Right cardiac atrium (tissue), 5 donors: ENCODE measurements around the gene KIF5B. TPM values are rescaled to one million over a fixed set of nuclear protein-coding genes. Genes with fewer than 3 reads are reported as not detected.
"Not testable (repeated sequence)": the region's sequence is repeated elsewhere in the genome, so short reads cannot be mapped to it uniquely, and the experiment has no call there.

ENCODE experiments used
- ATAC-seq, 2 donors: fragments of 200-7000 bp; cut with Tn5 transposase; one replicate each; pipeline versions ENCODE4 v1.8.0 to v1.9.1; 2020; ENCODE audit warnings: moderate library complexity in 2 of 2, mild to moderate bottlenecking in 1 of 2
- DNase-seq, 3 donors: peaks; one replicate each; pipeline ENCODE4 v3.0.0-alpha.2; 2020
- H3K27ac ChIP-seq: one replicate; pipeline ENCODE4 v1.5.1; 2013; ENCODE audit warnings: mild to moderate bottlenecking, low read length, control low read depth, moderate library complexity
- H3K27me3 ChIP-seq: one replicate; pipeline ENCODE4 v1.6.1; 2013; ENCODE audit not compliant: control insufficient read depth, insufficient read depth
- H3K4me1 ChIP-seq: one replicate; pipeline ENCODE4 v1.6.1; 2013; ENCODE audit warnings: low read length; ENCODE audit not compliant: control insufficient read depth, insufficient read depth
- H3K4me3 ChIP-seq: one replicate; pipeline ENCODE4 v1.5.1; 2013; ENCODE audit warnings: low read length, control low read depth
- H3K9me3 ChIP-seq: one replicate; pipeline ENCODE4 v1.6.1; 2013; ENCODE audit warnings: low read length; ENCODE audit not compliant: control insufficient read depth
- WGBS: extraction: QIAGEN DNeasy Blood & Tissue Kit; methylation state at CpG from one replicate; pipeline ENCODE4 v1.1.7; 2013; 5-methylcytosine and 5-hydroxymethylcytosine counted together
- intact Hi-C, 4 donors: fragments of 100-400 bp; cut with DNase I; formaldehyde crosslinking; loops; one replicate each; pipeline versions ENCODE4 v1.11.0 to v1.14.0; 2022 to 2023
- polyA plus RNA-seq: library from polyadenylated mRNA; stranded (reverse); fragments of 200-250 nt; gene quantifications from one replicate; pipeline ENCODE4 v1.2.3, GENCODE V29; 2013
- total RNA-seq, 4 donors: library from RNA; stranded (reverse); fragmentation: NEBNext Ultra II Directional; extraction: Animal tissue kit (Norgen Biotek cat#: 25700); gene quantifications; one replicate each; pipeline ENCODE4 v1.2.1, GENCODE V29; 2021
- donor health status: healthy with polysubstance abuse.
- donor health status: DM: no; HTN: yes; CAD: no.
- donor health status: DM: no; HTN: no; CAD: no.
- donor health status: DM: no; HTN: yes; CAD: no; lungs with severe emphysema.
- donor health status: DM: yes; HTN: yes; CAD: no.

Gene KIF5B
- total and polyA plus RNA-seq, 5 donors, result 60.3 to 169 (median 136) TPM

DNA sequence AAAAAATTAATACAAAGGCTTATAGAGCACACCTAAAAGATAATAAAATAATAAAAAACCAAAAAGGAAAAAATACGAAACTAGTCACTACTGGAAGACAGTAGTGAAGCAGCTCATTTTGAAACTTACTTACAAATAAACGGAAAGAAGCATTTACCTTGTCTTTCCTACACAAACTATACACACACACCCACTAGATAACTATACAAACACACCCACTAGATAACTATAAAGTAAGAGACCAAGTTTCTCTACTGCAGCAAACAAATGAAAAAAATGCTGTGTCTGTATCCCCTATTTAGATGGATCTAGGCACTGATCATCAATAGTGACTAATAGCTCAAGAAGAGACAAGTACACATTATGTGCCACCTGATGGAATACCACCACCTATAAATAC is 49.2 kb downstream of the KIF5B start:
- intact Hi-C loops, result loop anchor here in 1 of 4 donors (5.0 kb wide), 1 partner anchor 145 kb away; no protein-coding TSS in a partner anchor
- Histone ChIP-seq H3K27ac (no peak overlapping the region), H3K4me1 (peaks cover 5% of the 10 kb centered on the region), H3K27me3 (no peaks in the 10 kb centered on the region), H3K9me3 (no peaks in the 10 kb centered on the region), H3K4me3 (no peak overlapping the region)
- WGBS, result 90% methylated on average over 2 of the region's 2 CpGs
- DNase-seq, result no peak
- ATAC-seq, result no peak

DNA sequence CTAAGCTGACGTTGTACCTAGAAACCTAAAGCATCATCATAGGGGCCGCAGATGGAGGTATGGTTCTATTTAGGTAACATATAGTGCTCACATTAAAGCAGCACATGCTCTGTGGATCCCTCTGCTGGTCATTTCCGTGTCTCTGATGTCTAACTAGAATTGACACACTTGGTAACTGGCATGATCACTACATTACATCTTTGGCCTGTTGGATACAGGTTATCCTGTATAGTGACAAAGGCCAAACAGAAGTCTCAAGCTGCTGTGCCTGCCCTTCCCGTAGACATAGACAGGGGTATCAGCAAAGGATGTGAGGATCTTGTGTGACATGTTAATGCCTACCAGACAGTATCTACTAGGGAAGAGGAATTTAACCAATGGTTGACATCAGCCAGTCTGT is 51.2 kb downstream of the KIF5B start:
- H3K4me3 ChIP-seq, result no peak overlapping the region
- H3K9me3 ChIP-seq, result no peaks in the 10 kb centered on the region
- no peak overlapping the region for H3K27ac ChIP-seq
- no peaks in the 10 kb centered on the region for H3K27me3 ChIP-seq
- H3K4me1 ChIP-seq, result peaks cover 5% of the 10 kb centered on the region
- DNase-seq (peak in 1 of 3 donors; percentile 47), ATAC-seq (peak; percentile 42 to 61)
- intact Hi-C loops, result loop anchor here in 1 of 4 donors (5.0 kb wide), 1 partner anchor 143 kb away; no protein-coding TSS in a partner anchor
- 57% methylated on average over 4 of the region's 4 CpGs for WGBS

DNA sequence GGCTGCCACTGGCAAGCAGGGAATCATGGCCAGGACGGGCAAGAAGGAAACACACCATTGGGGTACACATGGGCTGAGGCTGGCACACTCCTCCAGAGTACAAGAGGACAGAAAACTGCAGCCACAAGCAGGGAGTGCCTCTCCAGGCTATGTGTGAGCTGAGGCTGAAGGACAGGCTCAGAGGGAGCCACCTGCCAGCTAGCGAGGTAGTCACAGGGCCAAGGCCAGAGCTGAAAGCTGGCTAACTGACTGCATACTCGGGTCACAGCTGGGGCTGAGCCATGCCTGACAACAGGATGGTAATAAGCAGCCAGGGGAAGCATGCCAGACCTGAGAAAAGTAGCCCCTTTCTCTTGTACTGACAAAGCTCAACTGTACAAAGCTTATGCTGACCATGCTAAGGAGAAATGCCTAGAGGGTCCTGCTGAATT is 52.0 kb downstream of the KIF5B start:
- Histone ChIP-seq H3K27me3 (no peaks in the 10 kb centered on the region), H3K4me1 (peaks cover 5% of the 10 kb centered on the region), H3K4me3 (no peak overlapping the region), H3K27ac (peak overlapping the region; percentile 12), H3K9me3 (no peaks in the 10 kb centered on the region)
- peak in 2 of 3 donors; percentile 55 to 66 for DNase-seq
- intact Hi-C loops, result loop anchor here in 1 of 4 donors (5.0 kb wide), 1 partner anchor 142 kb away; no protein-coding TSS in a partner anchor
- ATAC-seq, result peak; percentile 58
- WGBS, result 44% methylated on average over 3 of the region's 3 CpGs

DNA sequence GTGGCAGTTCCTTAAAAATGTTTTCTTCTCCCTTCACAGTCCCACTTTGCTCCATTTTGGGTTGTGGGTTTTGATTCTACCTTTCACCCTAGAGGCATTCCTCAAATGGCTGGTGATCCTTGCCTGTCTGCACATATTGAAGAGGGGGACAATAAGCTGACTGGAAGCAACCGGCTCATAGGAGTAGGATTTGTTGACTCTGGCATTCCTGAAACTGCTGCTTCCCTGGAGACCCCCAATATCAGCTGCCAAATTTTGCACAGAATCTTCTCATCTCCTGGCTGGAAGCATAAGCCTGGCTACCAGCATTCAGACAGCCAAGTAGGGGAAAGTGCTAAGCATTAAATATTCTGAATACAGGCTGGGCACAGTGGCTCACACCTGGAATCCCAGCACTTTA is 53.7 kb downstream of the KIF5B start:
- Histone ChIP-seq H3K27me3 (no peaks in the 10 kb centered on the region), H3K27ac (no peak overlapping the region), H3K4me1 (peaks cover 5% of the 10 kb centered on the region), H3K9me3 (no peaks in the 10 kb centered on the region), H3K4me3 (no peak overlapping the region)
- intact Hi-C loops, result loop anchor here in 1 of 4 donors (5.0 kb wide), 1 partner anchor 140 kb away; no protein-coding TSS in a partner anchor
- no peak for ATAC-seq
- WGBS, result 44% methylated on average over 1 of the region's 1 CpG
- no peak for DNase-seq

DNA sequence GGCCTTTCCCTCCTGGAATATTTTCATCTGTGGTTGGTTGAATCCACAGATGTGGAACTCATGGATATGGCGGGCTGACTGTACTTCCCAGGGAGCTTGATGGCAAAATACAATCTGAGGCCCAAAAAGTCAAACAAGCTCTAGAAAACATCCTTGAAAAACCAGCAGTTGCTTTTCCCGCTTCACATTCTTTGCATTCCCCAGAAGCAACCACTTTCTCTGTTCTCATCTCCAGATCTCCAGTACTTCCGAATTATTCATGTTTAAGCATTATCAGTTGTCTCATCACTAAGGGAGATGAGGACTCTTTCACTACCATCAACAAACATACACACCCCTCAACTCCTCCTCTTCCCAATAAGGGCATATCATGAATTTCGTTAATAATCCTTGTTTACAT is 55.3 kb downstream of the KIF5B start:
- H3K27ac ChIP-seq, result no peak overlapping the region
- DNase-seq (no peak), ATAC-seq (no peak)
- H3K4me1 ChIP-seq, result peaks cover 5% of the 10 kb centered on the region
- intact Hi-C loops, result loop anchor here in 1 of 4 donors (5.0 kb wide), 1 partner anchor 139 kb away; no protein-coding TSS in a partner anchor
- H3K9me3 ChIP-seq, result no peaks in the 10 kb centered on the region
- 68% methylated on average over 4 of the region's 4 CpGs for WGBS
- no peaks in the 10 kb centered on the region for H3K27me3 ChIP-seq
- H3K4me3 ChIP-seq, result no peak overlapping the region

DNA sequence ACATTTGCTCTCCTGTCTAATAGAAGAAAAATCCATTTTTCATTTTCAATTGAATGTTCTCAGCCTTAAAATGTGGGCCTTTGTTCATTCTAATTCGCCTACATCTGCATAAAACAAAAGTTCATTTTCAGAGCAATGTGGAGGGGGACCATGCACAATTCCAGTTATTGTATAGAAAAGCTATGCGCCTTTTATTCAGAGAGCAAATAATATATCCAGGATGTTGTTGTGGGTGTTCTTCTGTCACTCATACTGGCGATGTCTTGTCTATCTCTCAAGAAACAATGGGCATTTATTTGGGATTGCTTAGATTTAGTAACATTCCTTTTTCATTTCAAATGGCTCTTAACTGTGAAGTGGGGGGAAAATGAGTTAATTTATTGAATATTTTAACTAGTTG is 56.4 kb downstream of the KIF5B start:
- DNase-seq (no peak), ATAC-seq (no peak)
- H3K4me3 ChIP-seq, result no peak overlapping the region
- WGBS, result 92% methylated on average over 3 of the region's 3 CpGs
- no peak overlapping the region for H3K27ac ChIP-seq
- no peaks in the 10 kb centered on the region for H3K9me3 ChIP-seq
- H3K4me1 ChIP-seq, result peaks cover 5% of the 10 kb centered on the region
- no peaks in the 10 kb centered on the region for H3K27me3 ChIP-seq
- intact Hi-C loops, result loop anchor here in 1 of 4 donors (5.0 kb wide), 1 partner anchor 138 kb away; no protein-coding TSS in a partner anchor

DNA sequence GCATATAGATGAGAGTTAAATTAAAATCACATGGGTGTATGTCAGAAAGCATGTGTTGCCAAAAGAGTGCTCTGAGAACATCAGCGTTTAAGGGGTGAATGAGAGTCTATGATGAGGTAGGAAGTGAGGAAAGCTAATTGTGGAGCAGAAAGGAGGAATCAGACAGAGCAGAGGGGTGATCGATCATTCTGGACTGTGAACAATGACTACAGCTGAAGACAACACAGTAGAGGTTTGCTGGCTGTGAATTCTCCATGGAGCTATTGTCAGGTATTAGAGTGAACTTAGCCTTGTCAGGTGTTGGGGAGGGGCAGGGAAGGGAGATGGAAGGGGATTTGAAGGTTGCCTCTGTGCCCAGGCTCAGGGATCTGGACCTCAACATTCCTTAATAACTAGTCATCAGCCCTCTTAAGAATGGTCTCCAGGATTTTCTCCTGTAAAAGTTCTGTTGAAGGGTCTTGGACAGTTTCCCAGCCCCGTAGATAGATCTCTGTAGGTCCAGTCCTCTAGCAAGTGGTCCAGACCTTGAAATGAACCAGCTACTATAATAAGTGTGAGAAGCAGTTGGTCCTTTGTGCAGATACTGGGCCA is 57.1 kb downstream of the KIF5B start:
- intact Hi-C loops, result no loop called here
- ATAC-seq (no peak), DNase-seq (no peak)
- Histone ChIP-seq H3K9me3 (no peaks in the 10 kb centered on the region), H3K27ac (no peak overlapping the region), H3K4me1 (peaks cover 3% of the 10 kb centered on the region), H3K4me3 (no peak overlapping the region), H3K27me3 (no peaks in the 10 kb centered on the region)
- WGBS, result 62% methylated on average over 3 of the region's 3 CpGs

DNA sequence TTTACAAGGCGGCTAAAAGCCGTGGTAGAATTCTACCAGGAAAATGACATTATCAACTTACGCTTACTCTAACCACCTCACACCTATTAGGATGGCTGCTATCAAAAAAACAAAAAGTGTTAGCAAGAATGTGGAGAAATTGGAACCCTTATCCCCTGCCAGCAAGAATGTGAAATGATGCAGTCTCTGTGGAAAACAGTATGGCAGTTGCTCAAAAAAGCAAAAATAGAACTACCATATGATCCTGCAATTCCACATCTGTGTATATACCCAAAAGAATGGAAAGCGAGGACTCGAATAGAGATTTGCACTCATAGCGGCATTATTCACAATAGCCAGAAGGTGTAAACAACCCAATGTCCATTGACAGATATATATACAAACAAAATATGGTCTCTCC is 61.3 kb downstream of the KIF5B start:
- Histone ChIP-seq H3K4me3 (no peak overlapping the region), H3K4me1 (no peaks in the 10 kb centered on the region), H3K27ac (no peak overlapping the region), H3K27me3 (no peaks in the 10 kb centered on the region), H3K9me3 (no peaks in the 10 kb centered on the region)
- DNase-seq, result no peak
- no peak for ATAC-seq
- intact Hi-C loops, result no loop called here
- 77% methylated on average over 6 of the region's 6 CpGs for WGBS

DNA sequence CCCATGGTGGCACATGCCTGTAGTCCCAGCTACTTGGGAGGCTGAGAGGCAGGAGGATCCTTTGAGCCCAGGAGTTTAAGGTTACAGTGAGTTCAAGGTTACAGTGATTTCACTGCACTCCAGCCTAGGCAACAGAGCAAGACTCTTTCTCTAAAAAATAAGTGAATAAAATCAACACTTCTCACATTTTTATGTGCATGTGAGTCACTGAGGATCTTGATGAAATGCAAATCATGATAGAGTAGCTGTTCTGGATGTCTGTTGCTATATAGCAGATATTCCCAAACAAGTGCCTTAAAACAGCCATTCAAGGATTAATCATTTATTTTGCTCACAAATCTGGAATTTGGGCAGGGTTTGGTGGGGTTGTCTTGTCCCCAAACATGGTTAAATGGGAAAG is 65.3 kb downstream of the KIF5B start:
- intact Hi-C loops, result no loop called here
- H3K9me3 ChIP-seq, result no peaks in the 10 kb centered on the region
- H3K27me3 ChIP-seq, result no peaks in the 10 kb centered on the region
- DNase-seq, result no peak
- H3K4me1 ChIP-seq, result no peaks in the 10 kb centered on the region
- no peak for ATAC-seq
- H3K4me3 ChIP-seq, result no peak overlapping the region
- H3K27ac ChIP-seq, result no peak overlapping the region

DNA sequence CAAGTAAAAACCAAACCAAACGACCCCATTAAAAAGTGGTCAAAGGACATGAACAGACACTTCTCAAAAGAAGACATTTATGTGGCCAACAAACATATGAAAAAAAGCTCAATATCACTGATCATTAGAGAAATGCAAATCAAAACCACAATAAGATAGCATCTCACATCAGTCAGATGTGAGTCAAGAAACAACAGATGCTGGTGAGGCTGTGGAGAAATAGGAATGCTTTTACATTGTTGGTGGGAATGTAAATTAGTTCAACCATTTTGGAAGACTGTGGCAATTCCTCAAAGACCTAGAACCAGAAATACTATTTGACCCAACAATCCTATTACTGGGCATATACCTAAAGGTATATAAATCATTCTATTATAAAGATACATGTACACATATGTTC is 68.4 kb downstream of the KIF5B start:
- H3K27ac ChIP-seq, H3K27me3 ChIP-seq, intact Hi-C loops, H3K4me1 ChIP-seq, DNase-seq, H3K4me3 ChIP-seq, H3K9me3 ChIP-seq, ATAC-seq: not testable (repeated sequence)
- 73% methylated on average over 1 of the region's 1 CpG for WGBS

DNA sequence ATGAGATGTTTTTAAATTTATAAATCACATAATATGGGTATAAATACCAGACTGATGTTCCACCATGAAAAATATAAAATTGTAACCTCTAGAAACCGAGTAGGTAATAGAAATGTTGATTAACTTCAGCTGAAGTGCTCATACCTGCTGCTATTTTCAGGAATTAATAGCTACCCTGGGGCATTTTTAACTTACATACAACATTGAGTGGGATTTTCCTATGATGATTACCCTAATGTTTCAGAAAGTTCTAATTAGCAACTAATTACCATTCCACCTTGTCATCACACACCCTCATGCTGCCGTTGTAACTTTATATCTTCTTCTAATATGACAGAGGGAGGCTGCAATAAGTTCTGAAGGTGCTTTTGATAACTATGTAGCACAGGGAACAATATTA is 74.1 kb downstream of the KIF5B start:
- WGBS, result 76% methylated on average over 2 of the region's 2 CpGs
- ATAC-seq, result no peak
- DNase-seq, result no peak

More for the DNA sequence above, 74.1 kb downstream of the KIF5B start:
- Histone ChIP-seq H3K27ac (no peak overlapping the region), H3K9me3 (no peaks in the 10 kb centered on the region), H3K27me3 (no peaks in the 10 kb centered on the region), H3K4me1 (no peaks in the 10 kb centered on the region), H3K4me3 (no peak overlapping the region)
- intact Hi-C loops, result no loop called here
